Stimulated activated CD8-positive, alpha-beta memory T cell treated with anti-CD3 and anti-CD28 coated beads, Interleukin-12 subunit alpha, Interleukin-12 subunit beta, amount 100 ng/mL, for 1 hour (primary cell): Measurements from ENCODE around the gene TMEM147.

ENCODE experiments used
- DNase-seq: peaks from one replicate; pipeline ENCODE4 v3.0.0-alpha.2; 2020; ENCODE audit warnings: low read depth

TMEM147 gene

DNA sequence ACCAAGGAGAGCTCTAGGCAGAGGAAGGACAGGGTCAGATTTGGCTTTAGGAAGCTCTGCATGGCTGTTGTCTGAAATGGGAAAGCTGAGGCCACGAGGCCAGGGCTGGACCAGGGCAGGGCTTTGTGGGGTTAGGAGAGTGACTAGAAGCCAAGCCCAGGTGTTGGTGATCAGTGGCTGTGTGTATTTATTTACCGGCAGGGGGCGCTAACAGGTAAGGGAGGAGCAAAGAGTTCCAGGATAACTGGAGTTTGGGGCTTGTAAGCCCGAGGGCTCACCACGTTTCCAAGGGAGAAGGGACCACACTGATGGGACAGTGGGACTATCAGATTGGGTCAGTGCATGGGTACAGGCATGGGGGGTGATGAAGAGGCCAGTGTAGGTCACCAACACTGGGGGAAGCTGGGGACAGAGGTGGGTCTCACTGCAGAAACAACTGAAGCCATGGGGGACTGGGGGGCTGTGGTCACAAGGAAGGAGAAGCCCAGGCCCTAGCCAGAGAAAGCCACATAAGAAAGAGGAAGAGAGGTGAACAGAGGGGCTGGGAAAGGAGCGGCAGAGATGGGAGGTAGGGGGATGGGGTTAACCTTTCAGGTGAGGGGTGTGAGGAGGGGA, 3.9 kb downstream of the TMEM147 start:
- peak; percentile 45 for DNase-seq

DNA sequence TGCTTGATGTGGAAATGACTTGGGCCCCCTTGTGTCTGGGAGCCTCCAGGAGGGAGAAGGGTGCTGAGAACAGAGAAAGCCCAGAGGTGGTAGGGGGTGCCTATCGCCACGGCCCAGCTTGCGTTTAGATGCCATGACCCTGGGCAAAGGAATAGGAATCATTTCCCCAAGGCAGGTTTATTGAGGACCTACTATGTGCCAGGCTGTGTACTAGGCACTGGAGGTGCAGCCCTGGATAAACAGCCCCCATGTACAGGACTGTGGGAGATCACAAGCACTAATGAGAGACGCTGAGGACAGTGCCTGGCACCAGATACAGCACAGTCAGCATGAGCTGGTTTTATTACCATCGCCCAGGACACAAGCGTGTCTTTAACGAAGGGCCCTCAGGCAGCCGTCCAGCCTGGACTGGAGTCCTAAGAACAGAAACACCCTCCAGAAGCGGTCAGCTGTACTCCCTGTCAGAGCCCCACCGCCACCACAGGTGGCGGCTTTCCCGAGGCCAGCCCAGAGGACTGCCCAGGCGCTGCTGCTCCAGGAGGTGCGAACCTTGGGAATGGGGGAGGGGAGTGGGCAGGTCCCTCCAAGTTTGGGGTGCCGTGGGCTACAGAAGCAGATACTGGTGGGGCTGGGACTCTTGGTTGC, 4.6 kb downstream of the TMEM147 start:
- DNase-seq, result no peak

DNA sequence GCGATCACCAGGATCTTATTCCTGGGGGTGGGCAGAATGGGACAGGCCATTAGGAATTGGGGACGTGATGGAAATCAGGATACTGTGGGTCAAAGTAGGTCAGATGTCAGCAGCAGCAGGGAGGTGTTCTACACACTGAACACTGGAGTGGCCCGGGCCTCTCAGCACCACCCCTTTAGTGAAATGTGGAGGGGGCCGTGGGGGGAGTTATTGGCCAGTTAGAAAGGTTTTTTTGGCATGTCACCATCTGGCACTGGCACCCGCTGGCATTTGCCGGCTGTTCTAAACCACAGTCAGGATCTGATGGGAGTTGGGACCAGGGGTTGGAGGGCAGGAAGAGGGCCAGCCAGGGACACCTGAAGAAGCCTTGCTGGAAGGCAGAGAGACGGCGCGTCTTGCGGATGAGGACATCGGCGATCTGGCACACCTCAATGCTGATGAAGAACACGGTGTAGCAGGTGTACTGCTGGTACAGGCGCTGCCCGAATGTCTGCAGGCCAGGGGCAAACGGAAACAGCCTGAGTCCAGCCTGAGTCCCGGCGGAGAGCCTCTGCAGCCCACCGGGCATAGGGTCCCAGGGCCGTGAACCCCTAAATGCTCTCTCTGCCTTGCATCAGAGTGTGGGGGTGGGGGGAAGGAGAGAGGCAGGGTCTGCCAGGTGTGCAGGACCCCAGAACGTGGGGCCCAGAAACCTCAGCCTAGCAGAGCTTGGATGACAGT, 5.8 kb downstream of the TMEM147 start:
- no peak for DNase-seq

DNA sequence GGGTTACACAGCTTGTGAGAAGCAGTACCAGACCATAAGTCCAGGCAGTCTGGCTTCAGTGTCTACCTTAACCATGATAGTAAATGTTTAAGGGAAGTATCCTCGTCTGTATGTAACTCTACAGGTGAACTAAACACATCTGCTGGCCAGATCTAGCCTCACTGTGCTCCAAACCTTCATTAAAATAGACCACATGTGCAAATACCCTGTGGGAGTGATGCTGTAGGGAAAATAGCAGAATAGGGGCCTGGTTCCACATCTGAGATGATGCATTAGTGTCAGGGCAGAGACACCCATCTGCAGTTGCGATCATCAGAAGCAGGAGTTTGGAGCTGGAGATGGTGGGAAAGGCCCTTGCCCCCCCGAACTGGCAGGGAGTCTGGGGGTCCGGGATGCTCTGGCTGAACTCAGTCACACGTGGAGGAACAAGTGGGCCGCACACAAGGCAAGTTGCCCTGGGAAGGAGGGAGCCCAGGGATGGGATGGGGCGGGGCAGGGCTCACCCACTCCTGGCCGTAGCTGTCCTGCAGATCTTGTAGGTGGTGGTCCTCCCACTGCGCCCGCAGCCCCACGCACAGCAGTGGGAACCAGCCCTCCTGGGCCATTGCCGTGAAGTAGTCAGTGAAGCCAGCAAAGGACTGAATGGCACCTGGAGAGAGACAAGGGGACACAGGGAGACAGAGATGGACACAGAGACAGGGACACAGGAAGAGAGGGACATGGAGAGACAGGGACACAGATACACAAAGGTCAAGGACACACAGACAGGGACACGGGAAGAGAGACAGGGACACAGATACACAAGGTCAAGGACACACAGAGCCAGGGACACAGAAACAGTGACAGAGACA, 7.3 kb downstream of the TMEM147 start:
- DNase-seq, result no peak

DNA sequence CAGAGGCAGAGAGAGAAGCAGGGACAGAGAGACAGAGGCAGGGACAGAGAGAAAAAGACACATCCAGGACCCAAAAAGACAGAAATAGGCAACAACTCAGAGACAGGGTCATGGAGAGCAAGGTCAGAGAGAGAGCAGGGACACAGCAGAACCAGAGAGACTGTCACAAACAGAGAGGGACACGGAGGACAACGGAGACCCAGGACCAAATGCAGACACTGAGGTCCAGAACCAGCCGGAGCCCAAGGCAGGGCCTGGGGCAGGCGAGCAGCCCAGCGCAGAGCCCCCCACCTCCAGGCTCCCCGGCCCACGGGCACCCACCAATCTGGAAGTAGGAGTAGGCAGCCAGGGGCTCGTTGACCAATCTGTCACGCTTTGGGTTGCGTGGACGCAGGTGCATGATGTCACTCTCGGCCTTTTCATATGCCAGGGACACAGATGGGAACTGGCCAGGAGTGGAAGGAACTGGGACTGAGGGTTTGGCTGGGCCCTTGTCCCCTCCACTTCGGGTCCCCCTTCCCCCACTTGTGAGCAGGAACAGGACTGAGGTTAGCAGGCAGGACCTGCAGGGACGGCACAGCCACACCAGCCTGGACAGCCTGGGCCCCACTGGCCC, 8.1 kb downstream of the TMEM147 start:
- no peak for DNase-seq

DNA sequence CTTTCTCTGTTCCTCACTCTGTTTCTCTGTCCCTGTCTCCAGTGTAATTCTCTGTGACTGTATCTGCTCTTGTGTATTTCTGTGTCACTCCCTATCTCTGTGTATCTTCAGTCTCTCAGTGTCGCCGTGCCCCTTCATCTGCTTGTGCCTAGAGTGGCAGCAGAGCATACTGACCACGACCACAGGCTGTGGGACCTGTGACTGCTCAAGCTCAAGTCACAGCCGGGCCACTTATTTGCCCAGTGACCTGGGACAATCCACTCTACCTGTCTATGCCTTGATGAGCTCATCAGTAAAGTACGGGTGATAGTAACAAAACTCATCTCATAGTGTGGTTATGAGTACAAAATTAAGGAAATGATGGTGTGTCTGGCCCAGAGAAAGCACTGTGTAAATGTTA, 8.7 kb downstream of the TMEM147 start:
- DNase-seq, result no peak

DNA sequence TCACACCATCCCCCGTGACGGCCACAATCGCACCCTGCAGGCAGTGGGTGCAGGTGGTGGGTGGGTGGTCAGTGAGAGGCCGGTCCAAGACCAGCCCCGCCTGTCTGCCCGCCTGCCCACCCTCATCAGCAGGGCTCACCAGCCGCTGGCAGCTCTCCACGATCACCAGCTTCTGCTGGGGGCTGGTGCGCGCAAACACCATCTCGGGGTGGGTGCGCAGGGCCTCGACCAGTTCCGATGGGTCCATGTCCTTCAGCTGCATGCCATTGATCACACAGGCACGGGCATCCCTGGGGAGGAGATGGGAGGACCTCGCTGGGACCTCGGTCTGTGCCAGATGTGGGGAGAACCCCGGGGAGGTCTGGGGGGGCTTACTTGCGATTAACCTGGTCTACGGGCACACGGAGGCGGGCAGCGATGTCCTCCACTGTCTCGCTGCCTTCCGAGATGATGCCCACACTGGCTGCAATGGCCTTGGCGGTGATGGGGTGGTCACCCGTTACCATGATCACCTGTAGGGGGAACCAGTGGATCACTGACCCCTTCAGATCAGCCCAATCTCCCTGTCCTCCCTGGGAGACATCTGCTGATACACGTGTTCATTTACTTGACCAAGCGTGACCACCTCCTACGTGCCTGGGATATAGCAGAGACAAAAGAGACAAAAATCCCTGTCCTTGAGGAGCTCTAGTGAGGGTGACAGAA, 10.0 kb downstream of the TMEM147 start:
- DNase-seq, result no peak

DNA sequence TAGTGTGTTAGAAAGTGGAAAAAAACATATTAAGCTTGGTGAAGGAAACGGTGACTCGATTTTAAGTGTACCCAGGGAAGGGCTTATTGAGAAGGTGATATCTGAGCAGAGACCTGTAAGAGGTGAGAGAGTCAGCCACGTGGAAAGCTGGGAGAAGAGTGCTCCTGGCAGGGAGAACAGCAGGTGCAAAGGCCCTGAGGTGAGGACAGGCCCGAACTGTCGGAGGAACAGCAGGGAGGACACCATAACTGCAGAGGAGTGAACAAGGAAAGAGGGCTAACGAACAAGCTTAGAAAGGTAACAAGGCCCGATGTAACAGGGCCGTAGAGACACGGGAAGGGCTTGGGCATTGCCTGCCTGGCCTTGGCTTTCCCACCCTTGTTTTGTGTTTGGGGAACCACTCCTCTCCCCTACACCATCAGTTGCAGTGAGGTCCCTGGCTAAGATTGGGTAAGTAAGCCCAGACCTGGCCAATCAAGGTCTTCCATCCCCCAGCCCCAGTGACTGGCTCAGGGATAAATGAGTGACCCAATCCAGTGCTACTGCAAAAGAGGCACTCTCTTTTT, 10.7 kb downstream of the TMEM147 start:
- DNase-seq, result no peak

DNA sequence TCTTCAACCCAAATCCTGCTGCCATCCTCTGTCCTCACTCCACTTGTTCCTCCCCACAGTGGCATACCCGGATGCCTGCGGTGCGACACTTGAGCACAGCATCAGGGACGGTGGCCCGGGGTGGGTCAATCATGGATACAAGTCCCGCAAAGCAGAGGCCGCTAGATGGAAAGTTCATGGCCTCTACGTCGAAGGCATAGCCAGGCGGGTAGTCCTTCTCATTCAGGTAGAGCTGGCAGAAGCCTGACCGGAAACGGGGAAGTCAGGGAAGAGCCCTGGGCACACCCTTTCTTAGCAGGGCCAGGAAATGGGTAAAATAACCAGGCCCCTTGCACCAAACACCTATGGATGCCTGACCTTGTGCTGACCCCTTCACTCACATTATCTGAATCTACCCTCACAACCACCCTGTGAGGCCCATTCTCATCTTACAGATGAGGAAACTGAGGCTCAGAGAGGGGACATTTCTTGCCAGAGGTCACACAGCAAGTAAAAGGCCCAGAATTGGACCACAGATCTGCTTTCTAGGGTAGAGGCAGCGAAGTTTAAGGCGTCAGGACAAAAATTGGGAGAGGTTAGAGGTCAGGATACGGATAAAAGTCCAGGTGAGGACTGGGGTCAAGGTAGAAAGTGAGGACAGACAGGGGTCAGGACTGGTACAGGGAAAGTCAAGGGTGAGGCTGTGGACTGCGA, 11.6 kb downstream of the TMEM147 start:
- DNase-seq, result no peak

DNA sequence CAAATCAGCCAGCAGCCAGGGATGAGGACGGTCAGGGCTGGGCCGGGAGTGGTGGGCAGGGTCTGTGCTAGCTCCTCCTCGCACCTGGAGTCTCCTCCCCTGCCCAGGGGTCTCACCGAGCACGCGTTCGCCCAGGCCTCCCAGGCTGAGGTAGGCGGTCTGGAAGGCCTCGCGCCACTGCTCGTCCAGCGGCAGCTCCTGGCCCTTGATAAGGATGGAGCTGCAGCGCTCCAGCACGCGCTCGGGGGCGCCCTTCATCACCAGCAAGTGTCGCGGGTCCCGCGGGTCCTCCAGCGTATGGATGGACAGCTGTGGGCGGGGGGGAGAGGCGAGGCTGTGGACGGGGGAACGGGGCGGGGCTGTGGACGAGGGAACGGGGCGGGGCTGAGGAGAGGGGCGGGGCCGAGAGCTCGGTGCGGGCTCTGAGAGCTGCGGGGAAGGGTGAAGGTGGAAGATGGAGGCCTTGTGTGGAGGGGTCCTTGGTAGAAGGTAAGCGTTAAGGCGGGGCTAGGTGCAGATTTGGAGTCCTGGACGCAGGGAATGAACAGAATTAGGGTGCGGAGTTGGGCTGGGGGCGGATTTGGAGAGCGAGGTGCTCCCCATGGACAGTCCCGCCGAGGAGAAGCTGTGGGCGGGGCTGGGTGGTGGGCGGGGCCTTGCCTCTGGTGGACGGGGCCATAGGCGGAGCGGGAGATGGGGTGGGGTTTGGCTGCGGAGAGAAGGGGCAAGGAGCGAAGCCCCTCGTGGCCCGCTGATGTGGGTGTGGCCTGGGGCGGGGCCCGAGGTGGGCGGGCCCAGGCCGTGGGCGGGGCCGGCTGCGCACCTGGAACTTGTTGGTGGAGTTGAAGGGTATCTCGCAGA, 12.3 kb downstream of the TMEM147 start:
- peak; percentile 16 for DNase-seq

DNA sequence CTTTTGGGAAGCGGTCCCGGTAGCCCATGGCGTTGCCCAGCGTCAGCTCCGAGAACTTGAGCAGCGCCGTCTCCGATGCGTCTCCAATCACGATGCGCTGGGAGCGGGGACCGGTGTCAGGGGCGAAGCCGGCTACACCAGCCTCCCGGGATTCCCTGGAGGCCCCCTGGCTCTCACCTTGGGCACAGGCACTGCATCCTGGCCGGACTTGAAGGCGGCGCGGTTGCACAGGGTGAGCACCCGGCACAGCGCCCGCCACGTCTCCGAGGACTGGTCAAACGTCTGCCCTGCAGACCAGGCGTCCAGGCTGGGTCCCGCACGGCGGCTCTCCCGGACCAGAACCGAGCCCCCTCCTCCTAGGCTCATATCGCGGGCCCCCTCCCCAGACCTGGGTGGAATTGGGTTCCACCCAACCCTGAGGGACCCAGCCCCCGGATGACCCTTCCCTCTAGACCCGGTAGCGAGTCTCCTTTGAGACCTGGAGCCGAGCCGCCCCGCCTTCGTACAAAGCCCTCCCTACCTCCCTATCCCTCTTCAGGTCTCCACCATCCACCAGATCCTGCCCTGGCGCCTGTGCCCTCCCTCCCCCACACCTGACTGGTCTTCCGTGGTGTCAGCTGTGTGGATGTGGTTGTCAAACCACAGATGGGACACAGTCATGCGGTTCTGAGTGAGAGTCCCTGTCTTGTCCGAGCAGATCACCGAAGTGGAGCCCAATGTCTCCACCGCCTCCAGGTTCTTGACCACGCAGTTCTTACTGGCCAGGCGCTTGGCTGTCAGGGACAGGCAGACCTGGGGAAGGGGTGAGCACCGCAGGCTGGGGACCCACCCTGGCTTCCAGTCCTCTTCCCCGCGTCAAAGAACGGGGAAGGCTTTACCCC, 13.2 kb downstream of the TMEM147 start:
- DNase-seq, result no peak

DNA sequence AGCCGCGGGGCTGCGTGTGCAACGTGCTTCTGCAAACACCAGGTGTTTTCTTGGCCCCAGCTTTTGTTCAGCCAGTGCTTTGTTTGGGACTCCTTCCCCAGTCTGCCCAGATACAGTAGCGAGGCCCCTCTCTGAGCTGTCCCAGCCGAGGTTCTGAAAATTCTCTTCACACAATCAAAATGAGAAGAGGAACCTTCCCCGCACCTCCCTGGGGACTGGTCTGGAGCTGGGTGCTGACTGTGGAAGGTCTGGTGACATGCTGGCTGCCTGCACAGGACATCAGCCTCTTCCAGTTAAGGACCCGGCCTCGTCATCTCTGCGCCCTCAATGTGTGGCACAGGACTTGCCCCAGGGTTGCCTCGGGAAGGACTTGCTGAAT, 13.8 kb downstream of the TMEM147 start:
- no peak for DNase-seq

DNA sequence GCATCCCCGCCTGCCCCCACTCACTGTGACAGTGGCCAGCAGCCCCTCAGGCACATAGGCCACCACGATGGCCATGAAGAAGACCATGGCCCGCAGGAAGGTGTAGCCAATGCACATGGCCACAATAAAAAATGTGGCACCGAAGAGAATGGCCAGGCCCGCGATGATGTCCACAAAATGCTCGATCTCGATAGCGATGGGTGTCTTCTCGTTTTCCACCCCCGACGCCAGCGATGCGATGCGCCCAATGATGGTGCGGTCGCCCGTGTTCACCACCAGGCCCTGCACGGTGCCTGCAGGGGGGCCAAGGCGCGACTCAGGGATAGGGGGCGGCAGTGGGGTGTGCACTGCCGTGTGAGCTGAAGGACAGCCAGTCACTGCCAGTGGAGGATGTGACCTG, 14.4 kb downstream of the TMEM147 start:
- DNase-seq, result no peak

DNA sequence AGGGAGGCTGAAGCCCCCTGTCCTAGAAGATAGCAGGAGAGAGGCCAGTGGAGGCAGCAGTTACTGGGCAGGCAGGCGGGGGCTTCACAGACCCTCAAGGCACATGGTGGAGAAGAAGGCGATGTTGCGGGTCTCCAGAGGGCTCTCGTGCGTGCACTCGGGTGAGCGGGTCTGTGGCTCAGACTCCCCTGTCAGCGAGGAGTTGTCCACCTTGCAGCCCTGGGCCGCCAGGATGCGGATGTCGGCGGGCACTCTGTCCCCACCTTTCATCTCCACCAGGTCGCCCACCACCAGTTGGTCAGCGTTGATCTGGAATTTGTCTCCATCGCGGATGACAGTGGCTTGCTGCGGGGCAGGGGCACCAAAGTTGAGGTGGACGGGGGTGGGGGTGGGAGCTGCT, 14.8 kb downstream of the TMEM147 start:
- DNase-seq, result no peak

DNA sequence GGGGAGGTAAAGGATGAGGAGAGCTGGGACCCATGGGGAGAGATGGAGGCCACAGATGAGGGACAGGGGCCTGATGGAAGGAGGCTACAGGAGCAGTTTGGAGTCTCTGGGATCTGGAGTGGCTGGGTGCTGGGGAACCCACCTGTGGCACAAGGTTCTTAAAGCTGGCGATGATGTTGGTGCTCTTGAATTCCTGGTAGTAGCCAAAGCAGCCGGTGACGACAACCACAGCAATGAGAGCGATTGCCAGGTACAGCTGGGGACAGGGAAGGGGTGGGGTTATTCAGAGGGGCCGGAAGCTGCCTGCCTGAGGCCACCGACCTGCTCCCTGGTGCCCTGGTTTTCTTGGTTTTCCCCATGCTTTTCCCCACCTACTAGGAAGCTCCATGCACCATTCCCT, 15.3 kb downstream of the TMEM147 start:
- no peak for DNase-seq

DNA sequence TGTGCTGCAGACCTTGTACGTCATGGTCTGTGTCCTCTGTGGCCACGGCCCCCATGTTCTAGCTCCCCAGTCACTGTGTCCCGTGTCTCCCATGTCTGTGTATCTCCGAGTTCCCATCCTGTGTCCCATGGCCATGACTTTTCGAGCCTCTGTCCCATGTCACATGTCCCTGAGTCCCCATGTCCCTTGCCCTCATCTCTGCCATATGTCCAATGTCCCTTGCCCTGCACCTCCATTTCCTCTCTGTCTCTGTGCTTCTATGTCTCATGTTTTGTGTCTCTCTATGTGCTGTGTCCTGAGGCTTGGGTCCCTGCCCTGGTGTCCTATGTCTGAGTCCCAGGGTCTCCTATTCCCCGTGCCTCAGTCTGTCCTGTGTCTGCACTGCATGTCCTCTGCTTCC, 16.0 kb downstream of the TMEM147 start:
- no peak for DNase-seq

DNA sequence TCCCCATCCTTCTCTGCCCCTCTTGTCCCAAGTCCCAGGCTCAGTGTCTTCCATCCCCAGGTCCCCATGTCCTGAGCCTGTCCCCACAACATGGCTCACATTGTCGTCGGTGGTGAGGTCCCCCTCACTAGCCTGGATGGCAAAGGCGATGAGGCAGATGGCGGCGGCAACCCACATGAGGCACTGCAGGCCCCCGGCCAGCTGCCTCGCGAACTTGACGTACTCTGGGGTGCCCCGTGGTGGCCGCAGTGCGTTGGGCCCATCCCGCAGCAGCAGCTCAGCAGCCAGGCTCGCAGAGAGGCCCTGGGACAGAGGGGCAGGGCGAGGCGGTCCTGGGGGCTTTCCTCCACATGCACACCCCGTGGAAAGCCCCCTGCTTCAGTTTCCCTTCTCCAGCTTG, 16.9 kb downstream of the TMEM147 start:
- no peak for DNase-seq

DNA sequence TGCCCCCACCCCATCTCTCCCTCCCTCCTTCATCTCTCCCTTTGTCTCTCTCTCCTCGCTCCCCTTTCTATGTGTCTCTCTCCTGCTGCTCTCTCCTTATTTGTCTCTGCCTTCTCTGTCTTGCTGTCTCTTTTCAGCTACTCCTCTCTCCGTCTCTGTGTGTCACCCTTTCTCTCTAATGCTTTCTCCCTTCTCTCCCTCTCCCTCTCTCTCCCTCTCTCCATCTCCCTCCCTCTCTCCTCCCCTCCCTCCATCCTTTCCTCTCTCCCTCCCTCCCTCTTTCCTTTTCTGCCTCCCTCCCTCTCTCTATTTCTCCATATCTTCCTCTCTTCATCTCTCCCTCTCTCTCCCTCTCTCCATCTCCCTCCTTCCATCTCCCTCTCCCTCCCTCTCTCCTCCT, 17.4 kb downstream of the TMEM147 start:
- DNase-seq, result no peak
